HepG2 (cell line): ENCODE measurements around the gene THEM5. TPM values are rescaled to one million over a fixed set of nuclear protein-coding genes. Genes with fewer than 3 reads are reported as not detected.

Source experiments
- ATAC-seq: fragments of 200-7000 bp; cut with Tn5 transposase; 3 replicates; pipeline ENCODE4 v1.9.1; 2020; ENCODE audit warnings: mild to moderate bottlenecking, moderate library complexity
- BruUV-seq: library from RNA; stranded (reverse); fragments of 400-500 nt; replicated peaks from 2 replicates; lab custom pipeline; 2021; lab: Mats Ljungman, UMichigan
- CTCF ChIA-PET: fragments of 300-600 bp; formaldehyde crosslinking; extraction: SDS; loops from one replicate; lab custom pipeline; 2021; ENCODE audit warnings: low total read pairs, inconsistent platforms, low intra/inter-chr PET ratio; lab: Yijun Ruan, JAX
- POLR2A ChIA-PET: fragments of 350-600 bp; sonication (Branson Sonifier 250); formaldehyde crosslinking; loops from one replicate; lab custom pipeline; 2020; ENCODE audit warnings: antibody characterized with exemption, inconsistent platforms; lab: Yijun Ruan, JAX
- DNase-seq: peaks from one replicate; pipeline ENCODE4 v3.0.0-alpha.2; 2015; ENCODE audit warnings: low spot score
- FAIRE-seq: peaks from 3 replicates; lab custom pipeline; 2011; peaks lifted over from hg19 to GRCh38; lab: Jason Lieb, UNC
- H2AFZ ChIP-seq: one replicate; pipeline ENCODE4 v1.6.1; 2011; ENCODE audit warnings: low read length, inconsistent platforms
- H3K27ac ChIP-seq: fragments of 300-600 bp; 3 replicates; pipeline ENCODE4 v1.8.0; 2011; ENCODE audit warnings: mixed run types, mild to moderate bottlenecking, mixed read lengths, low read length, inconsistent platforms; ENCODE audit not compliant: insufficient read depth; ENCODE audit errors: extremely low read length
- H3K27me3 ChIP-seq, 2 experiments: fragments of 200-600 bp in 1 of 2; 2 replicates in 1 of 2; 3 replicates in 1 of 2; pipeline versions ENCODE4 v1.6.0 to v1.8.0; 2011; ENCODE audit warnings: low read length in 2 of 2, mild to moderate bottlenecking in 2 of 2, moderate library complexity in 2 of 2, inconsistent platforms in 1 of 2; ENCODE audit not compliant: insufficient read depth in 2 of 2, control insufficient read depth in 1 of 2
- H3K36me3 ChIP-seq, 2 experiments: fragments of 200-600 bp in 1 of 2; replicated peaks in 1 of 2; 2 replicates in 1 of 2; 3 replicates in 1 of 2; pipeline versions ENCODE4 v1.5.1 to v1.8.0; 2011; ENCODE audit warnings: low read length in 2 of 2, inconsistent platforms in 1 of 2; ENCODE audit not compliant: insufficient read depth in 2 of 2, control insufficient read depth in 1 of 2
- H3K4me1 ChIP-seq: 2 replicates; pipeline ENCODE4 v1.5.1; 2012; ENCODE audit warnings: low read length, inconsistent platforms; ENCODE audit not compliant: insufficient read depth
- H3K4me2 ChIP-seq: 2 replicates; pipeline ENCODE4 v1.6.0; 2011; ENCODE audit warnings: low read depth, low read length, inconsistent platforms
- H3K4me3 ChIP-seq, 3 experiments: fragments of 200-600 bp in 1 of 3; sonication (generic), shearing (Covaris generic) in 1 of 3; replicated peaks in 1 of 3; 2 replicates each; pipeline ENCODE4 v1.5.1; 2011 to 2016; ENCODE audit warnings: low read length in 3 of 3, inconsistent platforms in 2 of 3, low read depth in 2 of 3, mild to moderate bottlenecking in 2 of 3, control low read depth in 1 of 3, mixed read lengths in 1 of 3; ENCODE audit not compliant: insufficient read depth in 1 of 3
- H3K79me2 ChIP-seq: one replicate; pipeline ENCODE4 v1.6.1; 2011; ENCODE audit warnings: low read length, inconsistent platforms; ENCODE audit not compliant: insufficient read depth
- H3K9ac ChIP-seq: 2 replicates; pipeline ENCODE4 v1.6.0; 2011; ENCODE audit warnings: mild to moderate bottlenecking, low read depth, low read length, inconsistent platforms; ENCODE audit not compliant: insufficient read depth
- H3K9me3 ChIP-seq: 2 replicates; pipeline ENCODE4 v1.5.1; 2012; ENCODE audit warnings: mild to moderate bottlenecking, low read length
- H4K20me1 ChIP-seq: 2 replicates; pipeline ENCODE4 v1.6.0; 2011; ENCODE audit warnings: inconsistent platforms, mild to moderate bottlenecking, low read length, moderate library complexity; ENCODE audit not compliant: insufficient read depth
- HNF4A ChIP-seq: sonication (generic); formaldehyde crosslinking; IDR thresholded peaks from 2 replicates; pipeline ENCODE4 v1.4.0; 2020; ENCODE audit warnings: missing genetic modification reagents
- NCOR1 ChIP-seq: fragments of 200-600 bp; sonication (generic); IDR thresholded peaks from 2 replicates; pipeline ENCODE4 v1.7.0; 2017; ENCODE audit warnings: antibody characterized with exemption, low read length, borderline replicate concordance
- NR2F1 ChIP-seq, 2 experiments: fragments of 450-650 bp in 1 of 2; formaldehyde crosslinking in 1 of 2; IDR thresholded peaks; 2 replicates each; pipeline versions ENCODE4 v1.5.0 to v1.6.1; 2016 to 2020; ENCODE audit warnings: mild to moderate bottlenecking in 1 of 2, missing compliant biosample characterization in 1 of 2, missing genetic modification reagents in 1 of 2, moderate library complexity in 1 of 2
- NR2F6 ChIP-seq, 2 experiments: IDR thresholded peaks; 2 replicates each; pipeline ENCODE4 v1.6.1; 2016; ENCODE audit warnings: antibody characterized with exemption in 1 of 2, mild to moderate bottlenecking in 1 of 2
- ZFP37 ChIP-seq: sonication (generic); formaldehyde crosslinking; IDR thresholded peaks from 2 replicates; pipeline ENCODE4 v1.4.0; 2020; ENCODE audit warnings: missing genetic modification reagents, borderline replicate concordance
- ZFP82 ChIP-seq: sonication (generic); formaldehyde crosslinking; IDR thresholded peaks from 2 replicates; pipeline ENCODE4 v1.5.1; 2020; ENCODE audit warnings: mild to moderate bottlenecking, missing genetic modification reagents, borderline replicate concordance
- ZNF318 ChIP-seq: sonication (generic); formaldehyde crosslinking; IDR thresholded peaks from 2 replicates; pipeline ENCODE4 v1.4.0; 2020; ENCODE audit warnings: mild to moderate bottlenecking, missing genetic modification reagents
- ZNF614 ChIP-seq: IDR thresholded peaks from 2 replicates; pipeline ENCODE4 v1.6.1; 2018; ENCODE audit warnings: missing biosample characterization, missing genetic modification reagents, inconsistent platforms, borderline replicate concordance
- WGBS: methylation state at CpG from one replicate; pipeline ENCODE4 v1.1.6; 2017; ENCODE audit warnings: low lambda C conversion rate; 5-methylcytosine and 5-hydroxymethylcytosine counted together
- in situ Hi-C: cut with HindIII; loops from 2 replicates; pipeline ENCODE4 v1.10.0; 2017; ENCODE audit warnings: low pct_unique_long_range_greater_than_20kb; ENCODE audit not compliant: extremely low pct_ligation_motif_present
- intact Hi-C: fragments of 100-400 bp; cut with micrococcal nuclease; formaldehyde crosslinking; loops from one replicate; pipeline ENCODE4 v1.10.0; 2022; ENCODE audit not compliant: unreplicated experiment
- polyA plus RNA-seq, 8 experiments: library from polyadenylated mRNA; depleted of rRNA in 3 of 8; stranded (reverse) in 7 of 8; unstranded in 1 of 8; fragments of >200 nt; fragmentation: Illumina TruSeq in 4 of 8; extraction: Trizol in 4 of 8; gene quantifications; 2 replicates each; pipeline versions ENCODE4 v1.2.1 to v1.2.3, GENCODE V29; 2011 to 2016; ENCODE audit warnings: low read depth in 4 of 8, missing spikeins in 1 of 8, mixed read lengths in 1 of 8; ENCODE audit not compliant: insufficient read depth in 1 of 8
- total RNA-seq, 5 experiments: library from RNA; depleted of rRNA; stranded (reverse); fragments of >200 nt; fragmentation: Illumina TruSeq; extraction: Trizol; gene quantifications; 2 replicates each; pipeline ENCODE4 v1.2.3, GENCODE V29; 2016; ENCODE audit warnings: low read depth in 1 of 5

THEM5 gene
- total and polyA plus RNA-seq, 2 of the 13 experiments (the other 11 are each of a cell fraction or from before 2014, with no cell fraction given), result not detected

- ATAC-seq (no peak), FAIRE-seq (no peak), DNase-seq (no peak)
- ChIA-PET CTCF (no interaction called here), POLR2A (no interaction called here)
- Histone ChIP-seq H3K9ac (no peak overlapping the region), H3K27me3 (peaks cover 0 to 3% of the 10 kb centered on the region in 2 experiments; a peak in 3 of 5 replicates), H3K4me1 (no peaks in the 10 kb centered on the region), H3K79me2 (no peaks in the 10 kb centered on the region), H4K20me1 (no peaks in the 10 kb centered on the region), H3K9me3 (no peaks in the 10 kb centered on the region), H3K4me2 (no peak overlapping the region), H3K36me3 (no peaks in the 10 kb centered on the region), H3K27ac (no peak overlapping the region), H3K4me3 (no peak overlapping the region), H2AFZ (no peak overlapping the region)
- 0 out of 2 replicates have a peak, but pooled peaks have one; percentile 27 for TF ChIP-seq NCOR1
- no peak for TF ChIP-seq ZFP82
- TF ChIP-seq HNF4A, result peak; percentile 16; the same call in 1 of the 2 replicates
- TF ChIP-seq ZFP37 (CRISPR knock-in tag), result no peak
- no peak for TF ChIP-seq ZNF318 (CRISPR knock-in tag)
- TF ChIP-seq NR2F1 (CRISPR knock-in tag; IDR thresholded peaks at IDR 0.05), result peak in 1 of 2 experiments; percentile 67; a peak in 2 of 4 replicates
- no peak for TF ChIP-seq NR2F6 (IDR thresholded peaks at IDR 0.05)
- peak; percentile 34; the same call in 1 of the 2 replicates for TF ChIP-seq NR2F6 (CRISPR knock-in tag; IDR thresholded peaks at IDR 0.05)
- TF ChIP-seq ZNF614, result no peak
- no TSS peak for BruUV-seq
- in situ Hi-C loops (no loop called here), intact Hi-C loops (no loop called here)
- WGBS, result 39% methylated on average over 5 of the region's 8 CpGs
Measured at GRCh38 chr1:151800830-151801229, 52.7 kb downstream of the THEM5 start.
